Measurements from ENCODE around the gene HOXB5.

GRCh38 chr17:48592057-48592514, 1.5 kb downstream of the HOXB5 start:
- TF ChIP-seq CTCF (IDR thresholded peaks at IDR 0.05) (no peak), POLR2A (IDR thresholded peaks at IDR 0.05) (no peak)

All from testis (tissue), 2 donors.